Stimulated activated CD4-positive, alpha-beta T cell treated with anti-CD3 and anti-CD28 coated beads, TNF-alpha, amount 100 ng/mL, for 4 hours (primary cell): Measurements from ENCODE around the gene THRB.
"Not testable (repeated sequence)": the region's sequence is repeated elsewhere in the genome, so short reads cannot be mapped to it uniquely, and the experiment has no call there.

ENCODE experiments used
- DNase-seq, 3 experiments: peaks; one replicate each; pipeline ENCODE4 v3.0.0-alpha.2; 2020; ENCODE audit warnings: low read depth in 3 of 3

Gene THRB

GRCh38 chr3:24447836-24448235, 46.8 kb downstream of the THRB start:
- DNase-seq, result no peak

- DNase-seq, result no peak
Observed at GRCh38 chr3:24446032-24446431, 48.6 kb downstream of the THRB start.

GRCh38 chr3:24443476-24443875, 51.2 kb downstream of the THRB start:
- DNase-seq, result no peak

- no peak for DNase-seq
Observed at GRCh38 chr3:24440760-24441464, 53.7 kb downstream of the THRB start.

GRCh38 chr3:24439021-24439420, 55.6 kb downstream of the THRB start:
- DNase-seq, result no peak

DNA sequence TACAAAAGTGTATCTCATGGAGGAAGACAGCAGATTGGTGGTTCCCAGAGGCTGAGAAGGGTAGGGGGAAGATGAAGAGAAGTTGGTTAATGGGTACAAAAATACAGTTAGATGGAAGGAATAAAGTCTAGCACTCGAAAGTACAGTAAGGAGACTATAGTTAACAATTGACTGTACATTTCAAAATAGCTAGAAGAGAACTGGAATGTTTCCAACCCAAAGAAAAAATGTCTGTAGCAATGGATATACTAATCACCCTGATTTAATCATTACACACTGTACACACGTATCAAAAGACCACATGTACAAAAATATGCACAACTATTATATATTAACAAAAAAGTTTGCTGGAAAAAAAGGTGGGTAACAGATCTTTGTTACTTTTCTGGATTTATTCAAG, 57.3 kb downstream of the THRB start:
- no peak for DNase-seq

- no peak for DNase-seq
Observed at GRCh38 chr3:24435584-24435983, 59.1 kb downstream of the THRB start.

GRCh38 chr3:24434651-24435050, 60.0 kb downstream of the THRB start:
- DNase-seq, result no peak

DNA sequence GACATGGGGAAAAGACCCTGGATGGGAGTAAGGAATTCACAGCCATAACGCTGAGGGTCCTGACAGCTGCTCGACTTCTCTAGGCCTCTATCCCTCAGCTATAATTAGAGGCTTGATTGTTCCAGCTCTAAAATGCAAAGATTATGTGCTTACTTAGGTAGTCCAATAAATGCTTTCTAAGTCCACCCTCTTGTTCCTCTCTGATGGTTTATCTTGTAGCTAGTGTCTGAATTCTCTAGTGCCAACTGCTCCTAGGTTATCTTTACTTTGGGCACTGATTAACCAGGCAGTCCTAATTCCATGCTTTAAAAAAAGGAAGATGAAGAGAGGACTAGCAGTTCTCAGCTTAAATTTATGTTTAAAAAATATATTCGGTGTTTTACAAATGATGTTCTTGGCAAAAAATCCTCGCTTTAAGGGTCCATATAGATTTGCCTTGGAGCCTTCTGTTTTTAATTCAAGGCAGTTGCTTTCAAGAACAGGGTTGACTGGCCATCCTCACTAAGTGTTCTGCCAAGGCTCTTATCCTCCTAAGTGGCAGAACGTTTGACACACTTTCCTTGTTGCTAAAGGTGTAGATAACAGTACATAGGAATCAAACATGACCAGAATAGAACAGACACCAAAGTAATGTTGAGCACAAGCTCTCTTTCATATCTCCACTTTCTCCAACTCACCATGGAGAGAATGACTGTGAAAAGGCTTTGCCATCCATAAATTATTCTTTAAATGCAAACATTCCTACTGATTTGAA, 60.6 kb downstream of the THRB start:
- no peak for DNase-seq

GRCh38 chr3:24432989-24433388, 61.7 kb downstream of the THRB start:
- DNase-seq, result no peak

GRCh38 chr3:24428481-24428880, 66.2 kb downstream of the THRB start:
- no peak for DNase-seq

GRCh38 chr3:24426896-24427295, 67.8 kb downstream of the THRB start:
- DNase-seq, result no peak

DNA sequence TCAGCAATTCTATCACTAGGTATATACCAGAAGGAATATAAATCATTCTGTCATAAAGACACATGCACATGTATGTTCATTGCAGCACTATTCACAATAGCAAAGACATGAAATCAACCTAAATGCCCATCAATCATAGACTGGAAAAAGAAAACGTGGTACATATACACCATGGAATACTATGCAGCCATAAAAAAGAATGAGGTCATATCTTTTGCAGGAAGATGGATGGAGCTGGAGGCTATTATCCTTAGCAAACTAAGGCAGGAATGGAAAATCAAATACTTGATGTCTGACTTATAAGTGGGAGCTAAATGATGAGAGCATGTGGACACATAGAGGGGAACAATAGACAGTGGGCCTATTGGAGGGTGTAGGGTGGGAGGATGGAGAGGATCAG, 73.8 kb downstream of the THRB start:
- not testable (repeated sequence) for DNase-seq

- DNase-seq, result no peak
Observed at GRCh38 chr3:24420224-24420623, 74.4 kb downstream of the THRB start.

GRCh38 chr3:24419067-24419791, 75.4 kb downstream of the THRB start:
- no peak for DNase-seq

DNA sequence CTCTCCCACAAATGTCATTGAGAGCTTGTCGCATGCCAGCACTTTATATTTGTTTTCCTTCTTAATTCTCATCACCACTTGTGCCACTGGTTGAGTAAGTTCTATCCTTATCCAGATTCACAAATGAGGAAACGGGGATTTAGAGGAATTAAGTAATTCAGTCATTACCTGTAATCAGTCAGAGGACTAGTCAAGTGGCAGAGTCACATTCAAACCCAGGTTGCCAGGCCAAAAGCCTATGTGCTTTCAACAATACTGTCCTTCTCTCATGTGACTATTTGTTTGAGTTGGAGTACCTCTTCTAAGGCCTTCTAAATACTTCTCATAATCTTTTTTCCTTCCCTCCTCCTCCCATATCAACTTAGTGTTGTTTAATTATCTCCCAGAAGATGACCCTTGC, 76.9 kb downstream of the THRB start:
- no peak for DNase-seq

GRCh38 chr3:24416224-24416623, 78.4 kb downstream of the THRB start:
- no peak for DNase-seq

DNA sequence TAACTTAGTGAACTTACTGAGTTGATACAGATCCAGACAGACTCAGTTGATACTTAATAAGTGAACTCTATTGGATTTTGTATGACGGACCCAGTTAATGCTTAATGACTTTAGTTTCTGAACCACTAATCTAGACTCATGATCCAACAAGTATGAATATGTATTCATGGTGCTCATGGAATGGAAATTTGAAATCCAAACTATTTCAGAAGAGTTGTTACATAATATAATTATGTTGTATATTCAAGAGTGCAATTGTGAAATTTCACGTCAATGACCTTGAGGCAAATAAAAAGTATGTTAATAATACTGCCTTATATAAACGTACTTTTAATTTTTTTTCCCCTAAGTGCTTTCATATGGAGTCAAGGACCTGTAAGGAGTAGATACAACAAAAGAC, 78.8 kb downstream of the THRB start:
- no peak for DNase-seq

GRCh38 chr3:24413662-24414061, 81.0 kb downstream of the THRB start:
- DNase-seq, result not testable (repeated sequence)

DNA sequence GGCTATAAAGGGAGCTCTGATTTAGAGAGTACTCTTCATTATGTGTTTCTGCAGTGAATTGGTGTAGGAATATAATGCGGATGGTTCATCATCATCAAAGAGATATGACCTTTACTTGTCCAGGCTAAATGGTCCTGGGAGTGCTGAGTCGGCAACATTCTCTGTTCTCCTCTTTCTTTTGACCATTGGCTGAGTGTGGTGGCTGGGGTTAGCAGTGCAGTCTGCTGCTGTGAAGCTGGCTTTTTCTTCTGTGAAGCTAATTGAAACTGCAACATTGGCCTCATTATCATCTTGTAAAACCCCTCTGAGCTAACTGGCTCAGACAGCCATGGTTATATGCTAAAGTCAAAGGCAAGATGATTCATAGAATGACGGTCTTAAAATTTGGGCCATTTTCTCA, 83.8 kb downstream of the THRB start:
- DNase-seq, result no peak

- no peak for DNase-seq
Observed at GRCh38 chr3:24407980-24408680, 86.5 kb downstream of the THRB start.

GRCh38 chr3:24406900-24407299, 87.8 kb downstream of the THRB start:
- no peak for DNase-seq
